OCI-LY3 (cell line): Measurements from ENCODE around the gene LUZP2.

Experiments used
- H2AFZ ChIP-seq: fragments of 200-600, 300-600 bp; shearing (Covaris generic); 2 replicates; pipeline ENCODE4 v1.6.0; 2014; ENCODE audit warnings: antibody characterized with exemption, low read depth, low read length
- H3K27ac ChIP-seq: fragments of 200-600, 300-600 bp; sonication (generic); 2 replicates; pipeline ENCODE4 v1.5.1; 2014; ENCODE audit warnings: mild to moderate bottlenecking, low read length, moderate library complexity, mixed read lengths
- H3K27me3 ChIP-seq: fragments of 200-600, 300-600 bp; sonication (generic); 2 replicates; pipeline ENCODE4 v1.6.1; 2014; ENCODE audit warnings: low read depth, low read length, mixed read lengths
- H3K36me3 ChIP-seq: fragments of 200-600, 300-600 bp; sonication (generic); replicated peaks from 2 replicates; pipeline ENCODE3; 2014; ENCODE audit warnings: low read depth, low read length, mixed read lengths
- H3K4me1 ChIP-seq: fragments of 300-600, 200-600 bp; sonication (generic); 2 replicates; pipeline ENCODE4 v1.6.1; 2014; ENCODE audit warnings: low read length, mixed read lengths
- H3K4me2 ChIP-seq: fragments of 200-600, 300-600 bp; sonication (generic); 2 replicates; pipeline ENCODE4 v1.6.1; 2014; ENCODE audit warnings: low read length, mixed read lengths
- H3K4me3 ChIP-seq: fragments of 300-600, 200-600 bp; sonication (generic); 2 replicates; pipeline ENCODE4 v1.5.1; 2014; ENCODE audit warnings: antibody characterized with exemption, mild to moderate bottlenecking, low read length, moderate library complexity
- H3K79me2 ChIP-seq: fragments of 300-600, 200-600 bp; shearing (Covaris generic); 2 replicates; pipeline ENCODE4 v1.6.1; 2014; ENCODE audit warnings: mild to moderate bottlenecking, low read length, mixed read lengths
- H3K9ac ChIP-seq: fragments of 300-600, 200-600 bp; shearing (Covaris generic); 2 replicates; pipeline ENCODE4 v1.6.0; 2014; ENCODE audit warnings: mild to moderate bottlenecking, low read length, moderate library complexity
- H3K9me3 ChIP-seq: fragments of 200-600, 300-600 bp; shearing (Covaris generic); 2 replicates; pipeline ENCODE4 v1.6.1; 2014; ENCODE audit warnings: low read length, mixed read lengths; ENCODE audit not compliant: insufficient read depth
- H4K20me1 ChIP-seq: fragments of 200-600, 300-600 bp; sonication (generic); 2 replicates; pipeline ENCODE4 v1.6.1; 2016; ENCODE audit warnings: low read length, mixed read lengths; ENCODE audit not compliant: insufficient read depth
- EZH2phosphoT487 ChIP-seq: fragments of 200-600 bp; shearing (Covaris generic); IDR thresholded peaks from 2 replicates; pipeline ENCODE4 v1.6.1; 2018; ENCODE audit warnings: antibody characterized with exemption, mixed run types, low read depth
- TF ChIP-seq, protein P1 (sequence below): fragments of 200-600, 300-600 bp; sonication (generic); IDR thresholded peaks from 2 replicates; pipeline ENCODE4 v1.5.1; 2014; ENCODE audit warnings: antibody characterized with exemption, low read length, low read depth

LUZP2 gene

DNA sequence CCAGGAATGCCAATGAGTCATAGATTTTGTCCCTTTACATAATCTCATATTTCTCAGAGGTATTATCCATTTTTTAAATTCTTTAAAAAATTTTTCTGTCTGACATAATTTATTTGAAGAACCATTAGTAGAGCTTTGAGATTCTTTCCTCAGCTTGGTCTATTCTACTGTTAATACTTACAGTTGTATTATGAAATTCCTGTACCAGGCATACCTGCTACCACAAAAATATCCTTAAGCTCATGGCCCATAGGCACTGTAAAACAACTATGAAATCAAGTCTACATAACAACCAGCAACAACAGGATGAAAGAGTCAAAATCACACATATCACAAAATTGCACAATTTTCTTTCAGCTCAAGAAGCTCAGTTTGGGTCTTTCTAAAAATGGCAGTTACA, 541.3 kb downstream of the LUZP2 start:
- H3K4me1 ChIP-seq, result no peaks in the 10 kb centered on the region
- no peaks in the 10 kb centered on the region for H3K27me3 ChIP-seq
- no peak overlapping the region for H2AFZ ChIP-seq
- no peaks in the 10 kb centered on the region for H3K36me3 ChIP-seq
- no peak overlapping the region for H3K9ac ChIP-seq
- H3K9me3 ChIP-seq, result no peaks in the 10 kb centered on the region
- H3K4me2 ChIP-seq, result no peak overlapping the region
- H3K4me3 ChIP-seq, result no peak overlapping the region
- no peaks in the 10 kb centered on the region for H4K20me1 ChIP-seq
- no peaks in the 10 kb centered on the region for H3K79me2 ChIP-seq
- no peak overlapping the region for H3K27ac ChIP-seq
- TF ChIP-seq, protein P1, sequence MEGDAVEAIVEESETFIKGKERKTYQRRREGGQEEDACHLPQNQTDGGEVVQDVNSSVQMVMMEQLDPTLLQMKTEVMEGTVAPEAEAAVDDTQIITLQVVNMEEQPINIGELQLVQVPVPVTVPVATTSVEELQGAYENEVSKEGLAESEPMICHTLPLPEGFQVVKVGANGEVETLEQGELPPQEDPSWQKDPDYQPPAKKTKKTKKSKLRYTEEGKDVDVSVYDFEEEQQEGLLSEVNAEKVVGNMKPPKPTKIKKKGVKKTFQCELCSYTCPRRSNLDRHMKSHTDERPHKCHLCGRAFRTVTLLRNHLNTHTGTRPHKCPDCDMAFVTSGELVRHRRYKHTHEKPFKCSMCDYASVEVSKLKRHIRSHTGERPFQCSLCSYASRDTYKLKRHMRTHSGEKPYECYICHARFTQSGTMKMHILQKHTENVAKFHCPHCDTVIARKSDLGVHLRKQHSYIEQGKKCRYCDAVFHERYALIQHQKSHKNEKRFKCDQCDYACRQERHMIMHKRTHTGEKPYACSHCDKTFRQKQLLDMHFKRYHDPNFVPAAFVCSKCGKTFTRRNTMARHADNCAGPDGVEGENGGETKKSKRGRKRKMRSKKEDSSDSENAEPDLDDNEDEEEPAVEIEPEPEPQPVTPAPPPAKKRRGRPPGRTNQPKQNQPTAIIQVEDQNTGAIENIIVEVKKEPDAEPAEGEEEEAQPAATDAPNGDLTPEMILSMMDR, result no peak
- no peak for TF ChIP-seq EZH2phosphoT487

DNA sequence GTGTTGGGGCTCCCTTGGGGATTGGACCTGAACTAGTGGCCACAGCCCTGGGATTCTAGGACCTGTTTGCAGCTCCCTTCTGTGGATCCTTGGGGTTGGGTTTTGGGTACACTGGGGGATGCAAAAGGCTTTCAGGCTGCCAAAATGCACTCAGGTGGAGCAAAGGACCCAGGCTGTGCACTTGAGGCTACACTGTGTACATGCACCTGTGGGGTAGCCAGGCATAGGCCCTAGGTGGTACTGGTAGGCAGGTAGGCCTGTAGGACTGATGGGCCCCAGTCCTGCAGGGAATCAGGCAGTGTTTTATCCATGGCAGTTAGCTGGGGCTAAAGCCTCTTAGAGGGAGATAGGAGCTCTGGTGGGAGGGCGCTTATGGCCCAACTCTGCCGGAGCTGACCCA, 542.3 kb downstream of the LUZP2 start:
- Histone ChIP-seq H2AFZ (no peak overlapping the region), H3K27me3 (no peaks in the 10 kb centered on the region), H3K79me2 (no peaks in the 10 kb centered on the region), H3K4me2 (no peak overlapping the region), H3K9ac (no peak overlapping the region), H3K9me3 (no peaks in the 10 kb centered on the region), H3K27ac (no peak overlapping the region), H3K4me3 (no peak overlapping the region), H3K36me3 (no peaks in the 10 kb centered on the region), H4K20me1 (no peaks in the 10 kb centered on the region), H3K4me1 (no peaks in the 10 kb centered on the region)
- TF ChIP-seq, protein P1, result no peak
- TF ChIP-seq EZH2phosphoT487, result no peak

DNA sequence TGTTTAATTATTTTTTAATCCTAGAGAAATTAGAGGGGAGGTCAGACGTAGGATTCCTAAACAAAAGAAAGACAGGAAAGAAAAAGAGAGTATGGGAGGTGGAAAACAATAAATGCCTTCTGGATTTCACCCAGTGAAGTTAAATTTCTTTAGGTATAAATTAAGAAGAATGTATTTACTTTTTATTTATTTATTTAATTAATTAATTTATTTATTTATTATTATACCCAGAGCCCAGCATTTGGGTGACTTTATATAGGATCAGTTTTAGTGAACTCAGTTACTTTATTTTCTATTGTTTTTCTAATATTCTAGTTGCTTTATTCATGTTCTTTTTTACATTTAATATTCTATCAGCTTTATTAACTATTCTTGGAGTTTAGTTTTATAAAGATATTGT, 551.8 kb downstream of the LUZP2 start:
- Histone ChIP-seq H3K9ac (no peak overlapping the region), H3K4me1 (no peaks in the 10 kb centered on the region), H3K36me3 (no peaks in the 10 kb centered on the region), H2AFZ (no peak overlapping the region), H3K9me3 (no peaks in the 10 kb centered on the region), H3K27me3 (no peaks in the 10 kb centered on the region), H3K27ac (no peak overlapping the region), H3K4me2 (no peak overlapping the region), H3K79me2 (no peaks in the 10 kb centered on the region), H4K20me1 (no peaks in the 10 kb centered on the region), H3K4me3 (no peak overlapping the region)
- no peak for TF ChIP-seq EZH2phosphoT487
- TF ChIP-seq, protein P1, result no peak

DNA sequence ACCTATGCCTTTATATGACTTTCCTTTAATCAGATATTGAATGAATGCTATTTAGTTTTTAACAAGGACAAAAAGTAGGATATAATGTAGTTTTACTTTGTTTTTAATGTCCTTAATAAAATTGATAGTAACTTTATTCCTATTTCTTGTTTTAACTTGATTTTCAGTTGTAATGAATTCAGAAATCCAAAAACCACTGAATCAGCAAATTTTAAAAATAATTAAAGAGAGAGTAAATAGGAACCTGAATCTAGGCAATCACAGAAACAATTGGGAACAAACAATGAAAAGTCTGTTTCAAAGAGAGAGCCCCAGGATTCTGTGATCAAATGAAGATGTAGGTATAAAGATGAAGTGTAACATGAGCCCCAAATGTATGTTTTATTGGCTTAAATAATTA, 556.0 kb downstream of the LUZP2 start:
- H3K4me3 ChIP-seq, result no peak overlapping the region
- no peaks in the 10 kb centered on the region for H4K20me1 ChIP-seq
- no peak overlapping the region for H3K9ac ChIP-seq
- no peaks in the 10 kb centered on the region for H3K9me3 ChIP-seq
- no peaks in the 10 kb centered on the region for H3K36me3 ChIP-seq
- H3K79me2 ChIP-seq, result no peaks in the 10 kb centered on the region
- no peaks in the 10 kb centered on the region for H3K4me1 ChIP-seq
- no peak overlapping the region for H2AFZ ChIP-seq
- TF ChIP-seq, protein P1, result no peak
- TF ChIP-seq EZH2phosphoT487, result no peak
- H3K27ac ChIP-seq, result no peak overlapping the region
- H3K4me2 ChIP-seq, result no peak overlapping the region
- no peaks in the 10 kb centered on the region for H3K27me3 ChIP-seq
